Smooth muscle cell (in vitro differentiated cells): Measurements from ENCODE around the gene HLA-DRB5. TPM values are rescaled to one million over a fixed set of nuclear protein-coding genes. Genes with fewer than 3 reads are reported as not detected.
"Not testable (repeated sequence)": the region's sequence is repeated elsewhere in the genome, so short reads cannot be mapped to it uniquely, and the experiment has no call there.

Experiments
- DNase-seq: peaks from one replicate; lab custom pipeline; 2025; ENCODE audit not compliant: unreplicated experiment; lab: John Stamatoyannopoulos, UW
- H2AFZ ChIP-seq: fragments of 200-600 bp; sonication (generic); 2 replicates; pipeline ENCODE4 v1.6.0; 2016; ENCODE audit warnings: antibody characterized with exemption, low read depth, mild to moderate bottlenecking
- H3F3A ChIP-seq: fragments of 200-600 bp; sonication (generic); 2 replicates; pipeline ENCODE4 v1.6.0; 2017; ENCODE audit warnings: antibody characterized with exemption, low read depth
- H3K27ac ChIP-seq: fragments of 200-600 bp; sonication (generic); 2 replicates; pipeline ENCODE4 v1.5.1; 2016; ENCODE audit warnings: low read depth, mild to moderate bottlenecking
- H3K27me3 ChIP-seq: fragments of 200-600 bp; sonication (generic); 2 replicates; pipeline ENCODE4 v1.6.1; 2016; ENCODE audit warnings: low read depth, mild to moderate bottlenecking
- H3K36me3 ChIP-seq: fragments of 200-600 bp; sonication (generic); 2 replicates; pipeline ENCODE4 v1.5.1; 2016; ENCODE audit warnings: low read depth
- H3K4me1 ChIP-seq: fragments of 200-600 bp; sonication (generic); 2 replicates; pipeline ENCODE4 v1.5.1; 2016; ENCODE audit warnings: low read depth
- H3K4me2 ChIP-seq: fragments of 200-600 bp; sonication (generic); 2 replicates; pipeline ENCODE4 v1.6.0; 2016; ENCODE audit warnings: mild to moderate bottlenecking
- H3K4me3 ChIP-seq: fragments of 200-600 bp; sonication (generic); 2 replicates; pipeline ENCODE4 v1.5.1; 2016; ENCODE audit warnings: mild to moderate bottlenecking
- H3K79me2 ChIP-seq: fragments of 200-600 bp; sonication (generic); 2 replicates; pipeline ENCODE4 v1.6.0; 2016; ENCODE audit warnings: low read depth, mild to moderate bottlenecking
- H3K9ac ChIP-seq: fragments of 200-600 bp; sonication (generic); 2 replicates; pipeline ENCODE4 v1.6.0; 2016; ENCODE audit warnings: low read depth
- H3K9me3 ChIP-seq: fragments of 200-600 bp; sonication (generic); replicated peaks from 2 replicates; pipeline ENCODE4 v1.5.1; 2016; ENCODE audit warnings: low read depth
- H4K20me1 ChIP-seq: fragments of 200-600 bp; sonication (generic); 2 replicates; pipeline ENCODE4 v1.6.0; 2016; ENCODE audit warnings: low read depth
- WGBS: methylation state at CpG from one replicate; pipeline ENCODE4 v1.1.7; 2016; ENCODE audit warnings: low lambda C conversion rate; 5-methylcytosine and 5-hydroxymethylcytosine counted together
- polyA plus RNA-seq: library from polyadenylated mRNA; unstranded; fragments of >200 nt; fragmentation: Nextera tagmentation; extraction: Ambion mirVana; gene quantifications from 2 replicates; pipeline ENCODE4 v1.2.1, GENCODE V29; 2016
- total RNA-seq: library from RNA; depleted of rRNA; stranded (reverse); fragments of >200 nt; gene quantifications from 2 replicates; pipeline ENCODE4 v1.2.3, GENCODE V29; 2014
- TF ChIP-seq, protein P1 (sequence below): fragments of 200-600 bp; sonication (generic); IDR thresholded peaks from 2 replicates; pipeline ENCODE4 v1.5.1; 2017; ENCODE audit warnings: borderline replicate concordance, mild to moderate bottlenecking, antibody characterized with exemption; ENCODE audit not compliant: insufficient read depth, poor library complexity, severe bottlenecking

HLA-DRB5 gene
- total and polyA plus RNA-seq, 2 experiments from 2014 or later = 7.9 to 10.4 TPM

DNA sequence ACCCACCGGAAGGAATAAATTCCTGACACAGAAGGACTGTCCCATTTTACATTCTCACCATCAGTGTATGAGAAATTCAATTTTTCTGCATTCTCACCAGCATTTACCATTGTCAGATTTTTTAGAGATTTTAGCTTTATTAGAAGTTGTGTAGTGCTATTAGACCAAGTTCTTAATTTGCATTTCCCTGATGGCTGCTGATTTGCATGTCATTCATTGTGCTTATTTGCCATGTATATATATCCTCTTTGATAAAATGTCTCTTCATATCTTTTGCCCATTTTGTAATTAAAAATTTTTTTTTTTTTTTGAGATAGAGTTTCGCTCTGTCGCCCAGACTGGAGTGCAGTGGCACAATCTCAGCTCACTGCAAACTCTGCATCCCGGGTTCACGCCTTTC, 9.8 kb upstream of the HLA-DRB5 start:
- Histone ChIP-seq H3K27me3 (no peaks in the 10 kb centered on the region), H3K4me1 (no peaks in the 10 kb centered on the region), H3K27ac (no peak overlapping the region), H3K4me3 (no peak overlapping the region), H3K9ac (no peak overlapping the region), H3K36me3 (no peaks in the 10 kb centered on the region), H4K20me1 (no peaks in the 10 kb centered on the region), H2AFZ (no peak overlapping the region), H3K9me3 (no peaks in the 10 kb centered on the region), H3K79me2 (no peaks in the 10 kb centered on the region), H3K4me2 (no peak overlapping the region), H3F3A (no peaks in the 10 kb centered on the region)
- DNase-seq = no peak
- TF ChIP-seq, protein P1, sequence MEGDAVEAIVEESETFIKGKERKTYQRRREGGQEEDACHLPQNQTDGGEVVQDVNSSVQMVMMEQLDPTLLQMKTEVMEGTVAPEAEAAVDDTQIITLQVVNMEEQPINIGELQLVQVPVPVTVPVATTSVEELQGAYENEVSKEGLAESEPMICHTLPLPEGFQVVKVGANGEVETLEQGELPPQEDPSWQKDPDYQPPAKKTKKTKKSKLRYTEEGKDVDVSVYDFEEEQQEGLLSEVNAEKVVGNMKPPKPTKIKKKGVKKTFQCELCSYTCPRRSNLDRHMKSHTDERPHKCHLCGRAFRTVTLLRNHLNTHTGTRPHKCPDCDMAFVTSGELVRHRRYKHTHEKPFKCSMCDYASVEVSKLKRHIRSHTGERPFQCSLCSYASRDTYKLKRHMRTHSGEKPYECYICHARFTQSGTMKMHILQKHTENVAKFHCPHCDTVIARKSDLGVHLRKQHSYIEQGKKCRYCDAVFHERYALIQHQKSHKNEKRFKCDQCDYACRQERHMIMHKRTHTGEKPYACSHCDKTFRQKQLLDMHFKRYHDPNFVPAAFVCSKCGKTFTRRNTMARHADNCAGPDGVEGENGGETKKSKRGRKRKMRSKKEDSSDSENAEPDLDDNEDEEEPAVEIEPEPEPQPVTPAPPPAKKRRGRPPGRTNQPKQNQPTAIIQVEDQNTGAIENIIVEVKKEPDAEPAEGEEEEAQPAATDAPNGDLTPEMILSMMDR = no peak
- over 99% methylated on average over 5 of the region's 5 CpGs for WGBS

DNA sequence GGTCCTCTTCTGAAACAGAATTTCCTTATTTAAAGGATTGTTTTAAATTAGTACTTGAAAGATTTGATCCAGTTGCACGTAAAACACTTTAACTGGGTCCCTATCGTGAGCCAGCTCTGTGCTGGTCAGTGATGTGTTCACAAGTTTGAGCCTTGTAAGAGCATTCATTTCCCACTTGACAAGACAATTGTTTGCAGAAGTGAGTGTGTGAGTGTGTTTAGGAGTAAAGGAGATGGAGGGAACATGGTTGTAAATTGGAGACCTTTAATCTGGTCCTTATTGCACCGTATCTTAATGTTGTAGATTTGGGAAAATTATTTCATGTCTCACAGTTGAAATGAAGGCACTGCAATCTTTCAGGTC, 325 bp upstream of the HLA-DRB5 start:
- H3K9me3 ChIP-seq, H2AFZ ChIP-seq, H3K4me1 ChIP-seq, H3K27ac ChIP-seq, H3K79me2 ChIP-seq, H3K4me3 ChIP-seq, H4K20me1 ChIP-seq, H3K36me3 ChIP-seq, H3K27me3 ChIP-seq, DNase-seq, H3K4me2 ChIP-seq, H3K9ac ChIP-seq, H3F3A ChIP-seq: not testable (repeated sequence)
- 78% methylated on average over 3 of the region's 3 CpGs for WGBS

DNA sequence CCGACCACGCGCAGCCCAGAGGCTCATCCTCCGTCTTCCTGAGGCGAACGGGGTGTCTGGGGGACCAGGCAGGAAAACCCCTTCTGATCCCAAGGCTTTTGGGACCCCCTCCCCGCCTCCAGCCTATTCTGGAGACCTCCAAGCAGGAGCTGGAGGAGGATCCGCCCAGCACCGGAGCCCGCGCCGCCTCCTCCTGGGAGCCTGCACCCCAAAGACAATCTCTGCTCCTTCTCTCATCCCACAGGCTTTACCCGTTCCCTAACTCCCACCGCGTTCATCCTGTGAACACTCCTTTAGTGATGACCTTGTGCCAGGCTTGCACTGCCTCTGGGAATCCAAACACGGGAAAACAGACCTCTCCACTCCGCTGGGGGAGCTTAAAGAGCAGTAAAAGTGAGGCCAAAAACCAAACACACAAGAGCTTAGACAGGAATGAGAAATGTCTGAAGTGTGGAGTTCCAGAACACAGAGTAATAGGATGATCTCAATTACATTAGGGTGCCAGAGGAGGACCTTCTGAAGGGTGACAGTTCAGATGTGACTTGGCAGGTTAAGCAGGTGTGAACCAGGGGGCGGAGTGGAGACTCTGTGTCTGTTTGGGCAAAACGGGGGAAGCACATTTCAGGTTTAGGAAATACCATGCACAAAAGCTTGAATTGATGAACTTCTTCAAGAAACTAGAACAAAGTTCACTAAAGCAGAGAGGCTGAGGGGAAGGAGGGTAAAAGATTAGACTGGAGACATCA, 7.6 kb downstream of the HLA-DRB5 start:
- H3K4me2 ChIP-seq = peak overlapping the region; percentile 94
- WGBS = 9% methylated on average over 19 of the region's 19 CpGs
- peak overlapping the region; percentile 58 for H3K4me3 ChIP-seq

DNA sequence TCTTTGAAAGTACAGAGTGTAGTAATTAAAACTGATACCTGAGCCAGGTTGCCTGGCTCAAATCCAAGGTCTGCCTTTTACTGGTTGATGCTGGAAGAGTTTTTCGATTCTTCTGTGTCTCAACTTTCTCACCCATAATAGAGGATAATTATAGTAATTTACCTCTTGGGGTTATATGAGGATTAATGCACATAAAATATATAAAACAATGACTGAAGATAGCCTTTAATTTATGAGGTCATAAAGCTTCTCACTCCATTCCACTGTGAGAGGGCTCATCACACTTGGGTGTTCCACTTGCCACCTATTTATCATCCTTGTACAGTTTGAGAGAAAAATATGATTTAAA, 10.2 kb downstream of the HLA-DRB5 start:
- H3K9me3 ChIP-seq = no peaks in the 10 kb centered on the region
- no peak overlapping the region for H3K4me3 ChIP-seq
- H3K4me2 ChIP-seq = peak overlapping the region; percentile 61
- peak overlapping the region; percentile 0 for H3K27ac ChIP-seq
- H3K9ac ChIP-seq = no peak overlapping the region
- no peak overlapping the region for H2AFZ ChIP-seq
- no peaks in the 10 kb centered on the region for H3K36me3 ChIP-seq
- H3K4me1 ChIP-seq = peaks cover 6% of the 10 kb centered on the region
- no peaks in the 10 kb centered on the region for H3F3A ChIP-seq
- H3K79me2 ChIP-seq = no peaks in the 10 kb centered on the region
- peaks cover 20% of the 10 kb centered on the region for H3K27me3 ChIP-seq
- TF ChIP-seq, protein P1 = no peak
- WGBS = 56% methylated on average over 1 of the region's 1 CpG
- no peak for DNase-seq
- H4K20me1 ChIP-seq = no peaks in the 10 kb centered on the region

More for the DNA sequence above, 7.6 kb downstream of the HLA-DRB5 start:
- TF ChIP-seq, protein P1 = no peak
- no peak overlapping the region for H3K9ac ChIP-seq
- peaks cover 6% of the 10 kb centered on the region for H3K4me1 ChIP-seq
- H2AFZ ChIP-seq = peak overlapping the region; percentile 76
- no peaks in the 10 kb centered on the region for H3K9me3 ChIP-seq
- H4K20me1 ChIP-seq = no peaks in the 10 kb centered on the region
- H3F3A ChIP-seq = no peaks in the 10 kb centered on the region
- H3K36me3 ChIP-seq = no peaks in the 10 kb centered on the region
- no peak for DNase-seq
- peaks cover 22% of the 10 kb centered on the region for H3K27me3 ChIP-seq
- H3K27ac ChIP-seq = no peak overlapping the region
- H3K79me2 ChIP-seq = no peaks in the 10 kb centered on the region
